Measurements from ENCODE around the gene KRTAP5-8. TPM values are rescaled to one million over a fixed set of nuclear protein-coding genes. Genes with fewer than 3 reads are reported as not detected.

Gene KRTAP5-8
- total and polyA plus RNA-seq, 2 donors (not counting 3 experiments of a cell fraction or from before 2014, with no cell fraction given): 0.17 TPM; not detected in 1

DNA sequence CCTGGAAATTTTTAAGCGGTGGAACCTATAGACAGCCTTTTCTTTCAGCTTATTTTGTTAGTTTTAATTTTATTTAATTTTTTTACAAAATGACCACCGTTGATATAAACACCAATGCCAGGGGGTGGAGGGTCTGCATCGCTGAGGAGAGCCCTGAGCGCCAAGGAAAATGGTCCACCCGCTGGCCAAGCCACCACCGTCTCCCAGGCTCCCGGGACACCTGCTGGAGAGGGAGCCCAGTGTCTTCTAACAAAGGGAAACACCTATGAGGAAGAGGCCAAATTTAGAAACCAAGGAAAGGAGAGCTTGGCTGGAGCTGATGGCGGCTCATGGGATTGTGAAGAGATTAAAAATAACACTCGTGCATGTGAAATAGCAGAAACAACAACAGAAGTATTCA lies 288 bp upstream of the KRTAP5-8 start:
- H3K27me3 ChIP-seq (ENCODE audit: control insufficient read depth in 2 of 2, insufficient read depth in 2 of 2, low read length in 2 of 2): no peaks in the 10 kb centered on the region
- no peak overlapping the region for H3K9ac ChIP-seq (replicated peaks; ENCODE audit: extremely low read depth, insufficient read depth, low read length)
- no peak for FAIRE-seq
- H3K79me2 ChIP-seq (ENCODE audit: control insufficient read depth, insufficient read depth, low read length): no peaks in the 10 kb centered on the region
- no peak overlapping the region for H3K27ac ChIP-seq (ENCODE audit: insufficient read depth, low read depth, low read length)
- H2AFZ ChIP-seq (ENCODE audit: low read depth, low read length): no peak overlapping the region
- dilution Hi-C loops (cut with MboI; ENCODE audit: extremely low pct_ligation_motif_present, low sequenced_read_pairs) (no loop called here), intact Hi-C loops (cut with micrococcal nuclease) (no loop called here)
- no peak overlapping the region for H3K4me3 ChIP-seq (replicated peaks in 1 of 3; ENCODE audit: insufficient read depth in 1 of 3, low read depth in 1 of 3, low read length in 3 of 3)
- no TSS peak for BruUV-seq (replicated peaks)
- H4K20me1 ChIP-seq (replicated peaks; ENCODE audit: control insufficient read depth, extremely low read depth, insufficient read depth, low read length): no peaks in the 10 kb centered on the region
- H3K36me3 ChIP-seq (ENCODE audit: control insufficient read depth in 2 of 2, extremely low read depth in 1 of 2, insufficient read depth in 2 of 2, low read length in 2 of 2): no peaks in the 10 kb centered on the region
- TF ChIP-seq EZH2 (IDR thresholded peaks at IDR 0.05; ENCODE audit: borderline replicate concordance, low read depth, low read length, severe bottlenecking) (no peak), GATA2 (IDR thresholded peaks at IDR 0.05; ENCODE audit: insufficient read depth, insufficient read length, low read depth, low read length) (no peak), CTCF (IDR thresholded peaks at IDR 0.05; ENCODE audit: extremely low read depth in 1 of 2, insufficient read depth in 1 of 2, low read depth in 1 of 2, low read length in 2 of 2) (no peak), FOS (IDR thresholded peaks at IDR 0.05; ENCODE audit: borderline replicate concordance, insufficient read depth, low read length) (no peak), JUN (IDR thresholded peaks at IDR 0.05; ENCODE audit: borderline replicate concordance, insufficient read depth, insufficient read length, low read depth) (no peak), POLR2A (IDR thresholded peaks at IDR 0.05; ENCODE audit: low read depth, low read length) (no peak), POLR2AphosphoS5 (IDR thresholded peaks at IDR 0.05; ENCODE audit: insufficient read depth, low read depth, low read length) (no peak), MYC (IDR thresholded peaks at IDR 0.05; ENCODE audit: low read depth, low read length) (no peak)
- TF ChIP-seq, protein P1, sequence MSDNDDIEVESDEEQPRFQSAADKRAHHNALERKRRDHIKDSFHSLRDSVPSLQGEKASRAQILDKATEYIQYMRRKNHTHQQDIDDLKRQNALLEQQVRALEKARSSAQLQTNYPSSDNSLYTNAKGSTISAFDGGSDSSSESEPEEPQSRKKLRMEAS (IDR thresholded peaks at IDR 0.05; ENCODE audit: insufficient read depth, insufficient read length): no peak
- no peaks in the 10 kb centered on the region for H3K9me3 ChIP-seq (replicated peaks; ENCODE audit: control insufficient read depth, insufficient read depth, low read length)
- no peaks in the 10 kb centered on the region for H3K4me1 ChIP-seq (ENCODE audit: control insufficient read depth, extremely low read depth, insufficient read depth, low read length)
- H3K4me2 ChIP-seq (ENCODE audit: insufficient read depth, low read length): no peak overlapping the region
- no peak for DNase-seq (ENCODE audit: low read depth, low spot score)
- H3K9me1 ChIP-seq (replicated peaks; ENCODE audit: control insufficient read depth, extremely low read depth, insufficient read depth, low read length): no peaks in the 10 kb centered on the region
- ChIA-PET POLR2A (no interaction called here), CTCF (no interaction called here)
